Kidney (tissue), 14 donors: ENCODE data around the gene ZDHHC3. TPM values are rescaled to one million over a fixed set of nuclear protein-coding genes. Genes with fewer than 3 reads are reported as not detected.

Experiments
- DNase-seq, 5 donors: peaks; one replicate each; pipeline ENCODE4 v3.0.0-alpha.2; 2013 to 2020
- FAIRE-seq: peaks from 2 replicates; lab custom pipeline; 2012; peaks lifted over from hg19 to GRCh38; lab: Jason Lieb, UNC
- H3K27ac ChIP-seq, 2 donors: one replicate each; pipeline ENCODE4 v1.7.0; 2013; ENCODE audit warnings: low read depth in 2 of 2, low read length in 2 of 2, inconsistent platforms in 1 of 2
- H3K27me3 ChIP-seq: one replicate; pipeline ENCODE4 v1.7.1; 2013; ENCODE audit warnings: low read length, inconsistent platforms; ENCODE audit not compliant: control insufficient read depth, insufficient read depth
- H3K36me3 ChIP-seq, 3 donors: one replicate each; pipeline versions ENCODE4 v1.7.0 to v1.7.1; 2013; ENCODE audit warnings: low read length in 3 of 3, control low read depth in 1 of 3, inconsistent platforms in 1 of 3; ENCODE audit not compliant: insufficient read depth in 3 of 3, control insufficient read depth in 2 of 3
- H3K4me1 ChIP-seq, 3 donors: one replicate each; pipeline versions ENCODE4 v1.7.0 to v1.7.1; 2013; ENCODE audit warnings: low read length in 3 of 3, inconsistent platforms in 1 of 3, low read depth in 1 of 3; ENCODE audit not compliant: control insufficient read depth in 2 of 3, insufficient read depth in 2 of 3
- H3K4me3 ChIP-seq, 3 donors: one replicate each; pipeline versions ENCODE4 v1.7.0 to v1.8.1; 2013; ENCODE audit warnings: low read length in 3 of 3, control low read depth in 1 of 3, inconsistent platforms in 1 of 3
- H3K9ac ChIP-seq, 3 donors: one replicate each; pipeline versions ENCODE4 v1.7.0 to v1.7.1; 2013; ENCODE audit warnings: low read length in 3 of 3, control low read depth in 1 of 3, inconsistent platforms in 1 of 3
- H3K9me3 ChIP-seq, 3 donors: one replicate each; pipeline versions ENCODE4 v1.7.0 to v1.7.1; 2013; ENCODE audit warnings: low read length in 3 of 3, control low read depth in 1 of 3, inconsistent platforms in 1 of 3; ENCODE audit not compliant: control insufficient read depth in 2 of 3, insufficient read depth in 1 of 3
- intact Hi-C: fragments of 100-400 bp; cut with DNase I; formaldehyde crosslinking; loops from one replicate; pipeline ENCODE4 v1.11.1; 2022
- polyA plus RNA-seq: library from polyadenylated mRNA; stranded (reverse); fragments of 350-450 nt; fragmentation: Illumina TruSeq; extraction: RNeasy Lipid Tissue Mini Kit (QIAGEN cat#74804); gene quantifications from one replicate; pipeline ENCODE4 v1.2.3, GENCODE V29; 2014; ENCODE audit warnings: low read depth, low replicate concordance; ENCODE audit not compliant: insufficient read depth
- total RNA-seq: library from RNA; stranded (reverse); fragmentation: NEBNext Ultra II Directional; extraction: Animal tissue kit (Norgen Biotek cat#: 25700); gene quantifications from one replicate; pipeline ENCODE4 v1.2.1, GENCODE V29; 2021
- TF ChIP-seq, protein P1 (sequence below): IDR thresholded peaks from 3 replicates; pipeline ENCODE4 v1.5.1; 2012; ENCODE audit warnings: mild to moderate bottlenecking, moderate library complexity, borderline replicate concordance; ENCODE audit not compliant: insufficient read depth; ENCODE audit errors: extremely low read depth
- donor health status: control.
- donor health status: control.
- donor health status: control.
- donor health status: control.
- donor health status: control.
- donor health status: DM: yes; HTN: yes; CAD: no.
- donor health status: Normal renal cell carcinoma (clear cell type).

Gene ZDHHC3
- total and polyA plus RNA-seq, 2 donors from 2014 or later, result 60.2 to 71.5 TPM

DNA sequence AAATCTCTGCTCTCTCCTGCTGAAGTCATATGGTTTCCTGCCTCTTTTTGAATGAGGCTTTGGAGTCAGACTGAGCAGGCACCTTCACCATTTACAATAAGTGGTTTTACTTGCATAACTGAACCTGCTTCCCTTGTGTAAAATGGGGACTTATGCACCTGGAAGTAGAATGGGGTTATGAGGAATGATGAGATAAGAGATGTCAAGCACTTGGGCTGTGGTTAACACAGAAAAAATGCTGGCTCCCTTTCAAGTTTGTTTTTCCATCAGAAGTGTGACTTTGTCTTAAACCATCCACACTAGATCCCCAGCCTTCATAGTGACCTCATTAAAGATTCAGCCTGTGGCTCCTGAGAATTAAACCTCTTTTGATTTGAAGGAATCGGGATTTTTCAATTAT is 5.2 kb upstream of the ZDHHC3 start:
- intact Hi-C loops, result no loop called here
- Histone ChIP-seq H3K9ac (no peak overlapping the region), H3K9me3 (no peaks in the 10 kb centered on the region), H3K27me3 (no peaks in the 10 kb centered on the region), H3K4me3 (no peak overlapping the region), H3K4me1 (peaks cover 2 to 14% (median 13%) of the 10 kb centered on the region in 3 donors), H3K36me3 (no peaks in the 10 kb centered on the region), H3K27ac (no peak overlapping the region)
- no peak for FAIRE-seq
- no peak for DNase-seq
- TF ChIP-seq, protein P1, sequence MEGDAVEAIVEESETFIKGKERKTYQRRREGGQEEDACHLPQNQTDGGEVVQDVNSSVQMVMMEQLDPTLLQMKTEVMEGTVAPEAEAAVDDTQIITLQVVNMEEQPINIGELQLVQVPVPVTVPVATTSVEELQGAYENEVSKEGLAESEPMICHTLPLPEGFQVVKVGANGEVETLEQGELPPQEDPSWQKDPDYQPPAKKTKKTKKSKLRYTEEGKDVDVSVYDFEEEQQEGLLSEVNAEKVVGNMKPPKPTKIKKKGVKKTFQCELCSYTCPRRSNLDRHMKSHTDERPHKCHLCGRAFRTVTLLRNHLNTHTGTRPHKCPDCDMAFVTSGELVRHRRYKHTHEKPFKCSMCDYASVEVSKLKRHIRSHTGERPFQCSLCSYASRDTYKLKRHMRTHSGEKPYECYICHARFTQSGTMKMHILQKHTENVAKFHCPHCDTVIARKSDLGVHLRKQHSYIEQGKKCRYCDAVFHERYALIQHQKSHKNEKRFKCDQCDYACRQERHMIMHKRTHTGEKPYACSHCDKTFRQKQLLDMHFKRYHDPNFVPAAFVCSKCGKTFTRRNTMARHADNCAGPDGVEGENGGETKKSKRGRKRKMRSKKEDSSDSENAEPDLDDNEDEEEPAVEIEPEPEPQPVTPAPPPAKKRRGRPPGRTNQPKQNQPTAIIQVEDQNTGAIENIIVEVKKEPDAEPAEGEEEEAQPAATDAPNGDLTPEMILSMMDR, result no peak

DNA sequence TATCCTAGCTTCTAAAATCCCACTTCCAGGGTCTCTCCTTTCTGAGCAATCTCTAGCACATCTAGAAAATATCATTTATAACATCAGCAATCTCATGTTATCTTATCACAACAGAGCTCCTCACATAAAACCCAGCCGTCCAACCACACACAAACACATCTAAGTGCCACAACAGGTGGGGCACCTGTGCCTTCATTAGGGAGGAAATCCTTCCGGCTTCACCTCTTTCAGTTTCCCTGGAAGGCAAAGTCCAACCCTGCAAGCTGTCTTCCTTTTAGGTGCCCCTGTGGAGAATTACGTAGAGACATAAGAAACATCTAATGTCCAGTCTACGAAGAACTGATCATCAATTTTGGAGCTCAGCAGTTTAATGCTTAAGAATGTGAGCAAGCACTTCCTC is 1.6 kb downstream of the ZDHHC3 start:
- H3K27ac ChIP-seq, result peak overlapping the region in 1 of 2 donors; percentile 78
- H3K36me3 ChIP-seq, result no peaks in the 10 kb centered on the region
- H3K4me3 ChIP-seq, result peak overlapping the region; percentile 78 to 97 (median 90)
- DNase-seq (no peak), FAIRE-seq (no peak)
- no peaks in the 10 kb centered on the region for H3K27me3 ChIP-seq
- H3K9ac ChIP-seq, result peak overlapping the region in 2 of 3 donors; percentile 85 to 86
- no peaks in the 10 kb centered on the region for H3K9me3 ChIP-seq
- intact Hi-C loops, result no loop called here
- peaks cover 2 to 25% (median 14%) of the 10 kb centered on the region in 3 donors for H3K4me1 ChIP-seq
- TF ChIP-seq, protein P1, result no peak

DNA sequence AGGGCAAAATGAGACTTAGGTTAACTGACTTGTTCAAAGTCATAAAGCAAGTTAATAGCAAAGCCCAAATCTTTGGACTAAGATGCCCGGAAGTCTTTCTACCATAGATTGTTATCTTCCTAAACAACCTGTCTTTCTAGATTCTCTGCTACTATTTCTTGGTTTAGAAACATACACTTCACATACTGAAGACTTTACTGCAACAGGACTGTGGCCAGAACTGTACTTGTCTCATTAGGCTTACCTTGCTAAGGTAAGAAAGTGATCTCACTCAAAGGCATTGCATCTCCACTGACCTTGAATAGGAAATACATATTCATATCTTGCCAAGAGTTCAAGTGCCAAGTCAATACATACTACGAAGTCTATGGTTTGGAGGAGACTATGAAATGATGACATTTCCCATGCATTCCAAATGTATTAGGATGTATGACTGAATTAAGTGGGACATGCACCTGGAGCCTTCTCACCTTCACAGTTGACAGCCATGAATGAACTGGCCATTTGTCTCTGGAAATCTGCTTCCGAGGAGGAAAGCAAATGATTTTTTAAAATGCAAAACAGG is 5.0 kb downstream of the ZDHHC3 start:
- H3K4me1 ChIP-seq, result peaks cover 0 to 24% (median 9%) of the 10 kb centered on the region in 3 donors
- no peaks in the 10 kb centered on the region for H3K27me3 ChIP-seq
- TF ChIP-seq, protein P1, result no peak
- DNase-seq, result peak in 1 of 5 donors; percentile 28
- H3K4me3 ChIP-seq, result no peak overlapping the region
- H3K9ac ChIP-seq, result no peak overlapping the region
- H3K9me3 ChIP-seq, result no peaks in the 10 kb centered on the region
- intact Hi-C loops, result no loop called here
- no peaks in the 10 kb centered on the region for H3K36me3 ChIP-seq
- FAIRE-seq, result no peak
- peak overlapping the region in 1 of 2 donors; percentile 2 for H3K27ac ChIP-seq

DNA sequence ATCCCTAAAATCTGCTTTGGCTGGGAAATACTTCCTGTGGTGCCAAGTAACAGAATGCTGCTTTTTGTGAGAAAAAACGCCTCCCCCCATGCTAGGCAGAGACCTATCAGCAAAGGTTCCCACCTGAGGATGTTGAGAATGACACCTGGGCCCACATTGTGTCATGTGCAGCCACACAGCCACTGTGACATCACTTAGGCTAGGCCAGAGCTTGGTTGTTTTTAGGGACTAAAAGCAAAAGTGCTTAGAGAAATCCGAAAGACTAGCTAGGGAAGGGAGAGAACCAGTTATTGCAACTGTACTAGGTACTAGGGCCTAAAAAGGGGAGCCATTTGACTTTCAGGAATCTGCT is 6.2 kb downstream of the ZDHHC3 start:
- intact Hi-C loops, result no loop called here
- H3K9me3 ChIP-seq, result no peaks in the 10 kb centered on the region
- H3K27me3 ChIP-seq, result no peaks in the 10 kb centered on the region
- H3K4me3 ChIP-seq, result no peak overlapping the region
- no peak overlapping the region for H3K9ac ChIP-seq
- H3K36me3 ChIP-seq, result no peaks in the 10 kb centered on the region
- DNase-seq (no peak), FAIRE-seq (no peak)
- peaks cover 0 to 19% (median 13%) of the 10 kb centered on the region in 3 donors for H3K4me1 ChIP-seq
- H3K27ac ChIP-seq, result peak overlapping the region in 1 of 2 donors; percentile 41
- TF ChIP-seq, protein P1, result no peak
